ES-I3 (cell line): Measurements from ENCODE around the gene SLC26A5.

Source experiments
- H3K36me3 ChIP-seq: 2 replicates; pipeline ENCODE4 v1.6.1; 2013; ENCODE audit warnings: mild to moderate bottlenecking, low read length, control low read depth, moderate library complexity; ENCODE audit not compliant: insufficient read depth
- H3K4me1 ChIP-seq: 2 replicates; pipeline ENCODE4 v1.6.1; 2013; ENCODE audit warnings: mild to moderate bottlenecking, control low read depth, low read length; ENCODE audit not compliant: insufficient read depth
- H3K9ac ChIP-seq: 2 replicates; pipeline ENCODE4 v1.6.1; 2013; ENCODE audit warnings: low read depth, mild to moderate bottlenecking, low read length, moderate library complexity
- H3K9me3 ChIP-seq: 2 replicates; pipeline ENCODE4 v1.6.1; 2013; ENCODE audit warnings: mild to moderate bottlenecking, low read length, moderate library complexity; ENCODE audit not compliant: control insufficient read depth, insufficient read depth

SLC26A5 gene

DNA sequence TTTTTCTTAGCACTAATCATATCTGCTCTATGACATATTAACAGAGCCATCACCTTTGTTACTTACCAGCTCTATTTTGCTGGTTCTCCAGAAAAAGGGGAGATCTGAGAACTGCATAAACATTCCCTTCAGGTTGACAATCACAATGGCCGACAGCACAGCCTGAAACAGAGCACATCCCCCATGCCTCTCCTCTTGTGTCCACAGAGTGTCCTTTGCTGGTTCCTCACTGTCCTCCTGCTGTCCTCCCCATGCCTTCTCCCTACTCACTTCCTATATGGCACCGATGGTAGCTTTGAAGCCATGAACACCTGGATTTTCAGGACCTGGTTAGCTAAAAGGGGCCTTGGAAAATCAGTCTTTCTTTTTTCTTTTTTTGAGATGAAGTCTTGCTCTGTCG is 56.7 kb downstream of the SLC26A5 start:
- Histone ChIP-seq H3K4me1 (no peaks in the 10 kb centered on the region), H3K9ac (no peak overlapping the region), H3K9me3 (no peaks in the 10 kb centered on the region), H3K36me3 (no peaks in the 10 kb centered on the region)

DNA sequence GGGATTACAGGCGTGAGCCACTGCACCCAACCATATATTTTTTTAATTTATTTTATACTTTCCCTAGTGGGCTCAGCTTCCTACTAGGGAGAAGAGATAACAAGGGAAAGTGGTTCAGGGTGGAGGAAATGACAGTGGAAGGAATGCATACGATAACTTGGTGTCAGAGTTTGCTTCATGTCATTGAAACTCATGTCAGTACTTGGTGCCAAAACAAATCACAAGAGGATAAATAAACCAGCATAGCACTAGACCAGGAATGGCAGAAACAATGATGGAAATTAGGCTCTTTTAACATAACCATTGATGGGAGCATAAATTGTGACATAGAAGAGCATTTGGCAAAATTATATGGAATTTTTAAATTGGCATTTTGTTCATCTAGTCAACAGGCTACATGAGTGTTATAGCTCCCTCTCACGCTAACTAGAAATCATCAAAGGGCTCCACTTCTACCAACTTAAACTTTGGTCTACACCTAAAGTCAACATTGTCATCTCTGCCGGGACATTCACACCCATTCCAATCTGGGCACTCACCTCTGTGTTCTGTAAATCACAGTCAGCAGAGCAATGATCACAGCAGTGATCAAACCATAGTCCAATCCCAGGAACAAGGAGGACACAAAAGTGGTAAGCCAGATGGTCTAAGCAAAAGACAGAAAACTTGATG is 57.4 kb downstream of the SLC26A5 start:
- Histone ChIP-seq H3K9ac (no peak overlapping the region), H3K4me1 (no peaks in the 10 kb centered on the region), H3K9me3 (no peaks in the 10 kb centered on the region), H3K36me3 (no peaks in the 10 kb centered on the region)

DNA sequence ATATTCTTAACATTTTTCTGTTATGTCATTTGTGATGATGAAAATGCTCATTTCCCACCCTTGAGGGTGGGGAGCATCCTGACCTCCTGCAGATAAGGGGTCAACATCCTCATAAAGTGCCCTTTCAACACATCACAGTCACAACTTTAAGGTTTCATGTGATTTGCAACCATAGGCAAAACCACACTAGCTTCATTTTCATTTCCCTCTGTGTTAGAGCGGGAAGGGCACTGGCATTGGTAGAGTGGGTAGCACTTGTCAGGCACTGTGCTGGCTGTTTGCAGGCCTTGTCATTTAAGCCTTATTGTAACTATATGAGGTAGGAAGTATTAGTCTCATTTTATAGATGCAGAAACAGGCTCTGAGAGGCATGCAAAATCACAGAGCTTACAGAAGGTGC is 58.8 kb downstream of the SLC26A5 start:
- Histone ChIP-seq H3K9me3 (no peaks in the 10 kb centered on the region), H3K4me1 (no peaks in the 10 kb centered on the region), H3K9ac (no peak overlapping the region), H3K36me3 (no peaks in the 10 kb centered on the region)

DNA sequence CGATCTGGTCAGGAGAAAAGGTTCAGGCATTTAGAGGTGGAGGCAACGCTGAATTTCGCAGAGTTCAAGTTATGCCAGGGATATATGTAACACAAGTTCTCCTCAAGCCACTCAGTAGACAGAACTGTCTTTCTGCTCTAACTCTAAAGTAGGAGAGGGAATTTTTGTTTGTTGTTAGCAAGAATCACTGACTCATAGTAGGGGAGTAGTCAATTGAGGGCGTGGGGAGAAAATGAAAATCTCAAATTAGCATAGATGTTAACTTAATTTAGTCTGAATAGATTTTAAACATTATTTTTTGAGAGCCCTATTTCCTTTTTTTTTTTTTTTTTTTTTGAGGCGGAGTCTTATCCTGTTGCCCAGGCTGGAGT is 64.0 kb downstream of the SLC26A5 start:
- H3K4me1 ChIP-seq, result no peaks in the 10 kb centered on the region

DNA sequence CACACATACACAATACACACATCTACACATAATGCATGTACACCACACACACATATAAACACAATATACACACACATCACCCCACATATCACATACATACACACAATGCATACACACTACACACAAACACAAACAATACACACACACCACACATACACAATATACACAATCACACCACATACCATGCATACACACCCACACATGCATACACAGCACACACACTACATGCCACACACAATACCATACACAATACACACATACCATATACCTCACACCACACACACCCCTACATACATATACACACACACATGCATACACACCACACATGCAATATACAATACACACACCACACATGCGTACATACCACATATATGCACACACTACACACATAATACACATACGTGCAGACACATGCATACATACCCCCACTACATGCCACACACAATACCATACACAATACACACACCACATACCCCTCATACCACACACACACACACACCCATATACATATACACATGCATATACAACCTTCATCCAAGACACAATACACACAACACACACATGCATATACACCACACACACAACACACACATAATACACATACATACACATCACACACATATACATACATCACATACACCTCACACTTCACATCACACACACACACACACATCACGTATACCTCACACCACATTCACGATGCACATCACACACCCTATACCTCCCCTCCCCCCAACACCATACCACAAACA is 64.6 kb downstream of the SLC26A5 start:
- no peak overlapping the region for H3K9ac ChIP-seq
- no peaks in the 10 kb centered on the region for H3K4me1 ChIP-seq
- H3K36me3 ChIP-seq, result no peaks in the 10 kb centered on the region
- no peaks in the 10 kb centered on the region for H3K9me3 ChIP-seq

More for the DNA sequence above, 64.0 kb downstream of the SLC26A5 start:
- no peak overlapping the region for H3K9ac ChIP-seq
- no peaks in the 10 kb centered on the region for H3K36me3 ChIP-seq
- no peaks in the 10 kb centered on the region for H3K9me3 ChIP-seq

DNA sequence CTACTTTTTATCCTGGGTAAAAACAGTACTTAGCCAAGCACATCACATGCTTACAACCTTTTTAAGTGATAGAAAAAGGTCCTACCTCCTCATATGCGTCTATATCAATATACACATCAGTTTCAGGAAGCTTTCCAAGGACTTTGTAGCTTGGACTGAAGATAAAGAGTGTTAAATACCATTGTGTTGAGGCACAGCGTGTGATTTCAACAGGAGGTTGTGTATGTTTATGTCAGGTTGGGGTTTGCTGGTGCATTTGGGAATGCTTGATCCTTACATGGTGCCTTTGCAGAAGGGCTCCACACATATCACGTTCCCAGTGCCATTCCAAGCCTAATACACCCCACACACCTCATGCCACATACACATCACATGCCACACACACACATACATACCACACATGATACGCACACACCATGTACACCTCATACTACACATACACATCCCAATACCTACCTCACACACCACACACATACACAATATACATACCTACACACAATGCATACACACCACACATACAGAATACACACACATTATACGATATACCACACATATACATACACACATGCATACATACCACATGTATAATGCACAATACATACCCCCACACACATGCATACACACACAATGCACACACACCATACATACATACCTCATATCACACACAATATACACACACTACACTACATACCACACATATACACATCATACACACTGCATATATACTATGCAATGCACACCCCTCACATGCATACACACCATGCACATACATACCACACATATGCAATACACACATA is 65.4 kb downstream of the SLC26A5 start:
- Histone ChIP-seq H3K4me1 (no peaks in the 10 kb centered on the region), H3K9ac (no peak overlapping the region), H3K36me3 (no peaks in the 10 kb centered on the region), H3K9me3 (no peaks in the 10 kb centered on the region)

DNA sequence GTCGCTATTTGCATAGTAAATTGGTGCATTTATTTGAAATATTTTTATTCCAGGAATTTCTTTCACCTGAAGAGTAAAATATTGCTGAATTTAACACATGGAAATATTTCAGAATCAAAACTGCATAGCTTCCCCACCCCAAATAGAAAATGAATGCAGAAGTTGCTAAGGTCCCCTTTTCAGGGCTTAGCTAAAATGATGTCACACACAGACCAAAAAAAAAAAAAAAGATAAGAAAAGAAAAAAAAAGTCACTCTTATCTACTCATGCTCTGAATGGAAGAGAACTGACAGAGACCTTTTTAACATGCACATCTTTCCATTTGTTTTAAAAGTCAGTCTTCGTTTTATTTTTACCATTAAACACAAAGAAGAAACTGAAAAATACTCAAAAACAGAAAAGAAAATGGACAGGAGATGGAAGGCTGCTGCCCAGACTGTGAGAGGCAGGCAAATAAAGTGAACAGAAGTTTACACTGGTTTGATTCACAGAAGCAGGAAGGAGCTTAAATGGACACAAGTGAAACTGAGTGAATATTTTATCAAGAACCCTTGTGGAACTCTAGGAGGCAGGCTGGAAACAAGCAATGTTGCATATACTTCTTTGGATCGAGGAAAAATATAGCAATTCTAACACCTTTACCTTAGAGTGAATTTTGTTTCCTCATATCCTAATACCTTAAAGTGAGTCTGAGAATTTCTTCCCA is 66.6 kb downstream of the SLC26A5 start:
- H3K9ac ChIP-seq, result no peak overlapping the region
- H3K36me3 ChIP-seq, result no peaks in the 10 kb centered on the region
- H3K4me1 ChIP-seq, result no peaks in the 10 kb centered on the region
- no peaks in the 10 kb centered on the region for H3K9me3 ChIP-seq

DNA sequence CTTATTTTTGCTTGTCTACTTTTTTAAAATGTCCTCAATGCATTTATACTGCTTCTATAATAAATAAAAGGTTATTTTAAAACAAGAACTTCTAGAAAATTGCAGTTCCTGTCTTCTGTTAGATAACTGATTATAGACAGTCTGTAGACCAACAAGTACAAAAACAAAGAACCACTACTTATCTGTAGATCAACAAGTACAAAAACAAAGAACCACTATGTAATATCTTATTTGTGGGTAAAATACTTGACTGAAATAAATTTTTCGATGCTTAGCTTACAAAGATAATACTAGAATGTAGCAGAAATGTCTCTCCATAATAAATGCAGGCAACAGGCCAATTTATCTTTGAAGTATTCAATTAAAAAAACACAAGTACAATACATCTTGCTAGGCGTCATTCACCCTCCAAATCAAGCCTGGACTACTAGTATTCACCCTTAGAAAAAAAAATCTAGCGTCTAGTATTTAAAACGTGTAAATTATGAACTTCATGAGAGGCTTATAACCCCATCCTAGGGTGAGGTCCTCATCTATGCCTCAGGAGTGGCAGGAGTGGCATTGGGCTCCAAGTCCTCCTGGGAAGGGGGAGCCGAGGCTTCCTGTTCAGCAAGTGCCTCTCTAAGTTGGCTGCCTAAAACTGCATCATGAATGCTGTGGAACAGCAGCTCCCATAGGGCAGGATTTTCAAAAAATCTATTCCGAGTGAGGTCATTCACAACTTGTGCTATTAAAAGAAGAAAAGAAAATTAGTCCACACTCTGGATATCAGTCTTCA is 72.0 kb downstream of the SLC26A5 start:
- no peaks in the 10 kb centered on the region for H3K9me3 ChIP-seq
- no peaks in the 10 kb centered on the region for H3K36me3 ChIP-seq
- H3K9ac ChIP-seq, result no peak overlapping the region
- H3K4me1 ChIP-seq, result no peaks in the 10 kb centered on the region

DNA sequence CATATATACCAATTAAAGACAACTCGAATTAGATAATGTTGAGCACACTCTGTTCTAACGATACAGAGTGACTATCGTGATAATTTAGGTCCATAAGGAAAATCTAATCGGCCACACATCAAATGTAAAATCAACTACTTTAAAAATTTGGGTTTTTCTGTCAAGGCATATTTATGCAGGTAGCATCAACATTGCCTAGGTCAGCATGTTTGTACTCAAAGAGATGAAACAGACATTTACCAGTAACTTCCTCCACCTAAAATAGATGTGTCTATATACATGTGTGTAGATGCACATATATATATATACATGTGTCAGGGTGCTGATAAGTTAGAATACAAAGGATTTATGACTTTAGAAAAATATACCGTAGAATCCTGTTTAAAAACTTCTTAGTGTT is 76.6 kb downstream of the SLC26A5 start:
- Histone ChIP-seq H3K36me3 (peaks cover 17% of the 10 kb centered on the region), H3K9ac (no peak overlapping the region), H3K9me3 (no peaks in the 10 kb centered on the region), H3K4me1 (no peaks in the 10 kb centered on the region)

DNA sequence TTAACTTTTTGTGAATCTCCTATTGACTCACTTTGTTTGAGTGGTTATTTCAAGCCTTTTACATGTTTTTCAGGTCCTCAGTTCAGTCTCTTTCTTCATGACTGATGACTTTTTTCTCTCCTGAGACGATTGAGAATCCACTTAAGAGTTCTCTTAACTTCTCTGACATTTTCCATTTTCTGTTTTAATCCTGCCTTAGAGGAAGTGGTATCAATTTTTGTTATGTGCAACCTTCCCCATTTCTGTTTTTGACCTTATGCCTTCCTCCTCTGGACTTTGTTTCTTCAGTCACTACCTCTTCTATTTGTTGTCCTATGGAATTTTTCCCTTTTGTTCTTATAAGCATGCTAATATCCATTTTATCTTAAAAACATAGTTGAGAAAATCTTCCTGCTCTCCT is 96.2 kb downstream of the SLC26A5 start:
- H3K36me3 ChIP-seq, result no peaks in the 10 kb centered on the region; the same call in 1 of the 2 replicates
- H3K9ac ChIP-seq, result no peak overlapping the region
- no peaks in the 10 kb centered on the region for H3K9me3 ChIP-seq
- H3K4me1 ChIP-seq, result no peaks in the 10 kb centered on the region

DNA sequence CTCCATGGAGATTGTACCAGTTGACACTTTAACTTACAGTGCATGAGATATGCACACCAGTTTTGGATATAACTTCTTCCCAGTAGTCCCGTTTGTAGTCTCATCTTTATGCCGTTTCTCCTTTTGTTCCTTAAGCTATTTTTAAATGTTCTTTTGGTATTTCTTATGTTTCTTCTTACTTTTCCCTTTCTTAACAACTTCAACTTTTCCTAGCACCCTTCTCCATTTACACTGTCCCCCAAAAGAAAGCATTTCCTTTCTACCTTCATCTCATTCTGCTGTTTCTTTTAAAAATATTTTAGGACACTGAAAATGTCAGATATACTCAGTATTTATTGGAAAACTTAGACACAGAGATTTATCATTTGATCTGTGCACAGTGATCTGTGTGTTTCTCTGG is 97.0 kb downstream of the SLC26A5 start:
- Histone ChIP-seq H3K4me1 (no peaks in the 10 kb centered on the region), H3K9ac (peak overlapping the region; percentile 95; the same call in 1 of the 2 replicates), H3K36me3 (no peaks in the 10 kb centered on the region; the same call in 1 of the 2 replicates), H3K9me3 (no peaks in the 10 kb centered on the region)

DNA sequence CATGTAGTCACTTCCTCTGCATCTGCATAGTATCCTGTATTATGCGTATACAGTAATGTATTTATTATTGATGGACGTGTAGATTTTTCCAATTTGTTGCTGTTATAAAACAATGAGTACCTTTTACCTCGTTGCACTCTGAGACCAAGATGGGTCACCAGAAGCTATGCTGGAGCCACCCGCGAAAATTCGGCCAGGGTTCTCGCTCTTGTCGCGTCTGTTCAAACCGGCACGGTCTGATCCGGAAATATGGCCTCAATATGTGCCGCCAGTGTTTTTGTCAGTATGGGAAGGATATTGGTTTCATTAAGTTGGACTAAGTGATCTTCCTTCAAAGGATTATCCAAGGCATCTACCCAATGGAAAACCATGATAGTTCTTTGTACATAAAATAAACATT is 97.6 kb downstream of the SLC26A5 start:
- Histone ChIP-seq H3K36me3 (no peaks in the 10 kb centered on the region; the same call in 1 of the 2 replicates), H3K4me1 (peaks cover 1% of the 10 kb centered on the region; the same call in 1 of the 2 replicates), H3K9ac (peak overlapping the region; percentile 95; the same call in 1 of the 2 replicates), H3K9me3 (no peaks in the 10 kb centered on the region)

DNA sequence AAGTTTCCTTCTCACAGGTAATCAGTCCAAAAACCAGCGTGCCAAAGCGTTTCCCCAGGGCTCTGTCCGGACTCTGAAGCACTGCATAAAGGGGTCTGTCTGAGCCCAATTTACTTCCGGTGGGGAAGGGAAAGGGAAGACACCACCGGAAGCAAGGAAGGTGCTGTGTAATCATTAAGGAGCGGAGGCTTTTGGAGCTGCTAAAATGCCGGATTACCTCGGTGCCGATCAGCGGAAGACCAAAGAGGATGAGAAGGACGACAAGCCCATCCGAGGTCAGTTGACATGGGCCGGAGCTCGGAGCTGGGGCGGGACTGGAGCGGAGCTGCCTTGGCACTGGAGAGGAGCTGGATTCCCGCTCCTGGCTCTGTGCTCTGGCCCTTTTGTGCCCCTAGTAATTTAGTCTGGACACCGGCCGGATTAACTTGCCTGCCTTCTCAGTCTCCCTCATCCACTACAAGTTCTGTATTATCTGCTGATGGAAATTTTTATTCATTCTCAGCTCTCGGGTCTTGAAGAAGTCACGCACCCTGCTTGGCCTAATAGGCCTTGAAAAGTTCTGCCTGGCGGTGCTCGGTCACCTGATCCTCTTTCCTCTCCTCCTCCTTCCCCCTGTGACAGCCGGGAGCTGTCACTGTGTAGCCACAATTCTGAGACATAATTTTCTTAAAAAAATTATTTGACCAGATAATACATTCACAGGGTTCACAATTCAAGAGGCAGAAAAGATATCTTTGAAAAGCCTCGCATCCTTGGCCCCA is 98.3 kb downstream of the SLC26A5 start, which contains the start of gene PSMC2:
Gene PSMC2, plus strand, starts transcription at position 137 of the 761 bp plus-strand sequence. Its CDS starts 69 bp downstream, at position 206.
- no peaks in the 10 kb centered on the region for H3K9me3 ChIP-seq
- H3K4me1 ChIP-seq, result peaks cover 4% of the 10 kb centered on the region; the same call in 1 of the 2 replicates
- peak within 1 kb of the TSS; percentile 95 for H3K9ac ChIP-seq
- H3K36me3 ChIP-seq, result no peaks in the 10 kb centered on the region; the same call in 1 of the 2 replicates
